Smooth muscle cell of the brain vasculature (primary cell): Measurements from ENCODE around the gene LHB.
A peak's percentile ranks its signal among the peaks of the same experiment; 100 is the strongest.

Experiments
- DNase-seq: peaks from one replicate; pipeline ENCODE4 v3.0.0-alpha.2; 2012; ENCODE audit warnings: low read depth, low spot score

LHB gene

GRCh38 chr19:49014123-49014869, 2.6 kb downstream of the LHB start:
- no peak for DNase-seq

GRCh38 chr19:49011194-49011593, 5.7 kb downstream of the LHB start:
- no peak for DNase-seq

GRCh38 chr19:49010453-49010852, 6.4 kb downstream of the LHB start:
- no peak for DNase-seq

GRCh38 chr19:49009828-49010227, 7.1 kb downstream of the LHB start:
- no peak for DNase-seq

- no peak for DNase-seq
These were observed 10.0 kb downstream of the LHB start for GRCh38 chr19:49006905-49007304.

- DNase-seq = no peak
These were observed 11.8 kb downstream of the LHB start for GRCh38 chr19:49004964-49005614.

- DNase-seq = no peak
These were observed 12.8 kb downstream of the LHB start for GRCh38 chr19:49004133-49004532.

- peak; percentile 57 for DNase-seq
These were observed 17.2 kb downstream of the LHB start for GRCh38 chr19:48999481-49000325.

GRCh38 chr19:48997972-48998371, 18.9 kb downstream of the LHB start:
- no peak for DNase-seq

GRCh38 chr19:48994035-48994386, 22.9 kb downstream of the LHB start:
- no peak for DNase-seq

- peak; percentile 99 for DNase-seq
These were observed 23.5 kb downstream of the LHB start, which contains the start of the genes GYS1 and RUVBL2 for GRCh38 chr19:48993175-48994034. Gene GYS1, minus strand, starts transcription at chr19:48993309. Its CDS starts 197 bp downstream, at chr19:48993112. Gene RUVBL2, plus strand, starts transcription at chr19:48993887. Its CDS starts 25 bp downstream, at chr19:48993912.

GRCh38 chr19:48992581-48993174, 24.2 kb downstream of the LHB start:
- no peak for DNase-seq

- DNase-seq = no peak
These were observed 24.9 kb downstream of the LHB start for GRCh38 chr19:48991873-48992580.

- no peak for DNase-seq
These were observed 25.8 kb downstream of the LHB start for GRCh38 chr19:48991011-48991609.

- DNase-seq = no peak
These were observed 26.5 kb downstream of the LHB start for GRCh38 chr19:48990400-48990799.

- no peak for DNase-seq
These were observed 27.1 kb downstream of the LHB start for GRCh38 chr19:48989701-48990291.

- DNase-seq = no peak
These were observed 28.0 kb downstream of the LHB start for GRCh38 chr19:48988860-48989259.

- DNase-seq = no peak
These were observed 28.6 kb downstream of the LHB start for GRCh38 chr19:48988286-48988685.

GRCh38 chr19:48987323-48987722, 29.6 kb downstream of the LHB start:
- no peak for DNase-seq
